Retinal pigment epithelial cell (primary cell): Measurements from ENCODE around the gene KCNQ1.
A peak's percentile ranks its signal among the peaks of the same experiment; 100 is the strongest.

Experiments used
- DNase-seq: peaks from one replicate; pipeline ENCODE4 v3.0.0-alpha.2; 2010; ENCODE audit warnings: low read depth
- H3K4me3 ChIP-seq: 2 replicates; pipeline ENCODE4 v1.5.1; 2011; ENCODE audit warnings: mild to moderate bottlenecking, low read length, control low read depth, moderate library complexity
- CTCF ChIP-seq: conservative IDR thresholded peaks from 2 replicates; pipeline ENCODE4 v1.5.1; 2011; ENCODE audit warnings: low read depth, low read length, control low read depth, inconsistent platforms

Gene KCNQ1

GRCh38 chr11:2444821-2445745 lies at the start of gene KCNQ1:
TSS of gene KCNQ1 (plus strand) at chr11:2445008. CDS start at chr11:2445099, 91 bp downstream.
- no peak for TF ChIP-seq CTCF
- DNase-seq = no peak
- no peak within 1 kb of the TSS for H3K4me3 ChIP-seq

GRCh38 chr11:2395211-2395730 lies 49.5 kb upstream of the KCNQ1 start:
- no peak for TF ChIP-seq CTCF

GRCh38 chr11:2395856-2396255 lies 49.0 kb upstream of the KCNQ1 start:
- H3K4me3 ChIP-seq = no peak overlapping the region
- TF ChIP-seq CTCF = no peak
- DNase-seq = no peak

More at GRCh38 chr11:2395211-2395730, 49.5 kb upstream of the KCNQ1 start:
- no peak overlapping the region for H3K4me3 ChIP-seq
- DNase-seq = no peak

GRCh38 chr11:2396471-2396870 lies 48.3 kb upstream of the KCNQ1 start:
- H3K4me3 ChIP-seq = no peak overlapping the region
- no peak for TF ChIP-seq CTCF
- no peak for DNase-seq

GRCh38 chr11:2397005-2397404 lies 47.8 kb upstream of the KCNQ1 start:
- no peak for TF ChIP-seq CTCF
- no peak overlapping the region for H3K4me3 ChIP-seq
- no peak for DNase-seq

- no peak for TF ChIP-seq CTCF
- peak overlapping the region; percentile 75 for H3K4me3 ChIP-seq
Measured at GRCh38 chr11:2398664-2399355, 46.0 kb upstream of the KCNQ1 start.

More at GRCh38 chr11:2398664-2399355, 46.0 kb upstream of the KCNQ1 start:
- no peak for DNase-seq
